RCC 7860 (cell line): ENCODE measurements around the gene POLR3GL.

ENCODE experiments used
- DNase-seq: peaks from one replicate; pipeline ENCODE4 v3.0.0-alpha.2; 2015; ENCODE audit warnings: low spot score
- FAIRE-seq: peaks from 2 replicates; lab custom pipeline; 2012; peaks lifted over from hg19 to GRCh38; lab: Jason Lieb, UNC

POLR3GL gene

GRCh38 chr1:145990249-145990855, 25.9 kb downstream of the POLR3GL start:
- no peak for FAIRE-seq
- no peak for DNase-seq

- FAIRE-seq (no peak), DNase-seq (no peak)
Measured at GRCh38 chr1:145991735-145992412, 27.4 kb downstream of the POLR3GL start.

- FAIRE-seq, result no peak
- DNase-seq, result no peak
Measured at GRCh38 chr1:145992502-145992936, 28.0 kb downstream of the POLR3GL start.

- no peak for DNase-seq
- no peak for FAIRE-seq
Measured at GRCh38 chr1:145992958-145993617, 28.6 kb downstream of the POLR3GL start.

GRCh38 chr1:145993618-145994390, 29.3 kb downstream of the POLR3GL start:
- DNase-seq, result no peak
- no peak for FAIRE-seq

- FAIRE-seq (no peak), DNase-seq (no peak)
Measured at GRCh38 chr1:145994391-145995120, 30.1 kb downstream of the POLR3GL start.

- DNase-seq, result no peak
- FAIRE-seq, result no peak
Measured at GRCh38 chr1:145995148-145995881, 30.8 kb downstream of the POLR3GL start.

GRCh38 chr1:145995964-145996432, 31.5 kb downstream of the POLR3GL start:
- DNase-seq (no peak), FAIRE-seq (no peak)

GRCh38 chr1:145996433-145997015, 32.0 kb downstream of the POLR3GL start, which contains the start of gene TXNIP:
TSS of gene TXNIP (minus strand) at chr1:145996579. CDS start at chr1:145996266, 313 bp downstream.
- peak; percentile 70 for FAIRE-seq
- DNase-seq, result peak; percentile 86

- FAIRE-seq, result no peak
- no peak for DNase-seq
Measured at GRCh38 chr1:145997016-145997717, 32.7 kb downstream of the POLR3GL start.

GRCh38 chr1:145997718-145998023, 33.2 kb downstream of the POLR3GL start:
- FAIRE-seq, result no peak
- no peak for DNase-seq

GRCh38 chr1:145999321-146000024, 35.0 kb downstream of the POLR3GL start:
- DNase-seq (no peak), FAIRE-seq (no peak)

GRCh38 chr1:146001709-146002108, 37.2 kb downstream of the POLR3GL start:
- DNase-seq (no peak), FAIRE-seq (no peak)

- FAIRE-seq (no peak), DNase-seq (no peak)
Measured at GRCh38 chr1:146007489-146008133, 43.1 kb downstream of the POLR3GL start.

- no peak for FAIRE-seq
Measured at GRCh38 chr1:146010126-146010738, 45.7 kb downstream of the POLR3GL start.

GRCh38 chr1:146012703-146013558, 48.4 kb downstream of the POLR3GL start:
- peak; percentile 86 for FAIRE-seq
- peak; percentile 72 for DNase-seq

More at GRCh38 chr1:146010126-146010738, 45.7 kb downstream of the POLR3GL start:
- DNase-seq, result no peak
